K562 treated with DMSO at 1 percent for 48 hours (cell line): ENCODE results near the gene RPS29. TPM values are rescaled to one million over a fixed set of nuclear protein-coding genes. Genes with fewer than 3 reads are reported as not detected.

ENCODE experiments used
- total RNA-seq: library from RNA; unstranded; fragments of 300-600 nt; gene quantifications from 2 replicates; pipeline ENCODE4 v1.2.3, GENCODE V29; 2022; ENCODE audit warnings: low replicate concordance; ENCODE audit errors: extremely low read depth

RPS29 gene
- total RNA-seq = not detected in 2 replicates

GRCh38 chr14:49585803-49586672 is at the start of gene RPS29:
Gene RPS29, minus strand, starts transcription at chr14:49586380. Its CDS starts 34 bp downstream, at chr14:49586346.

DNA sequence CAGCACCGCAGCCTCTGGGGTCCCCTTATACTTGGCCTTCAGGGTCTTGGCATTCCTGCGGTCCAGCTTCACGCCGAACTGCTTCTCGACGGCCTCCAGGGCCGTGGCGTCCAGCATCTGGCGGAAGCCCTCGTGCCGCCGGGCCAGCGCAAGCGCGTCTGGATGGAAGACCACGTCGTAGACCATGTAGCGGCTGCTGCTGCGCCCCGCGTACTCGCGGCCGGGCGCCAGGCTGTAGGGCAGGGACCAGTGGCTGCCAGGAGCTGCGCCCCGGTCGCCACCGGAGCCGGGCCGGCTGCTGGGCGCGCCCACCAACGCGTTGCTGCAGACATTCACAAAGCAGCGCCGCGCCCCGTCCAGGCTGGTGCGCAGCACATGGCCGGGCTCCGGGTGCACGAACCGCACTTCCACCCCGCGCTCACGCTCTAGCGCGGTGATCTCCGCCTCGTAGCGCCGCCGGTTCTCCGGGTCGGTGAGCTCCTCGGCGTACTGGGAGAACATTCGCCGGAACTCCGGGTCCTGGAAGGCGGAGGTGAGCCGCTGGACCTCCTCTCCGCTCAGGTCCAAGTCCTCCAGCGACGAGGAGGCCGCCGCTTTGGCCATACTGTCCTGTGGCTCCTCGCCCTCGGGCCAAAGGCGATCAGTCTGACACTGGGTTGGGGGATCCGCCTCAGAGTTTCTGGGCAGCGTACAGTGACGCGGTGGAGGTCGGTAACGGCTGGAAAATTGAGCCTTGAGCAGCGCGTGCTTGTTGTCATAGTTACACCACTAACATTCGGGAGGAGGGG is 48.6 kb upstream of the RPS29 start, which contains the start of gene DNAAF2:
DNAAF2 (minus strand) TSS at position 698 of the 788 bp plus-strand sequence; CDS start at position 603, 95 bp downstream.

GRCh38 chr14:49620182-49621113 is 34.3 kb upstream of the RPS29 start, which contains the start of the genes MGAT2 and RPL36AL:
Gene MGAT2, plus strand, starts transcription at chr14:49620799. Its CDS starts 470 bp downstream, at chr14:49621269.
Gene RPL36AL, minus strand, starts transcription at chr14:49620626. Its CDS starts 1,522 bp downstream, at chr14:49619104.

GRCh38 chr14:49598485-49599300 is 12.5 kb upstream of the RPS29 start, which contains the start of gene LRR1:
Gene LRR1, plus strand, starts transcription at chr14:49598940. Its CDS starts 81 bp downstream, at chr14:49599021.

Other genes starting within 250 kb of the RPS29 start
- gene LRR1, start 12.6 kb upstream of the RPS29 start, total RNA-seq = not detected in 2 replicates
- gene RPL36AL, start 34.2 kb upstream of the RPS29 start, total RNA-seq = not detected in 2 replicates
- gene MGAT2, start 34.4 kb upstream of the RPS29 start, total RNA-seq = not detected in 2 replicates
- not detected in 2 replicates for gene DNAAF2, start 48.9 kb upstream of the RPS29 start, total RNA-seq
- gene POLE2, start 101.8 kb upstream of the RPS29 start, total RNA-seq = not detected in 2 replicates
- gene KLHDC1, start 106.7 kb upstream of the RPS29 start, total RNA-seq = not detected in 2 replicates
- not detected in 2 replicates for gene KLHDC2, start 181.8 kb upstream of the RPS29 start, total RNA-seq